Gastrocnemius medialis (tissue), 4 donors: Measurements from ENCODE around the gene CFAP57.

Experiments
- POLR2A ChIP-seq, 2 donors: fragments of 450-650 bp; IDR thresholded peaks; one replicate each; pipeline ENCODE4 v1.6.1; 2017; ENCODE audit warnings: antibody characterized with exemption in 2 of 2, mild to moderate bottlenecking in 2 of 2, moderate library complexity in 2 of 2
- TF ChIP-seq, protein P1 (sequence below), 5 experiments: fragments of 450-650 bp in 3 of 5; fragments of 200-600 bp in 2 of 5; sonication (generic) in 2 of 5; IDR thresholded peaks in 4 of 5; conservative IDR thresholded peaks in 1 of 5; 1 replicate in 4 of 5; 2 replicates in 1 of 5; pipeline ENCODE4 v1.5.1; 2016 to 2019; ENCODE audit warnings: antibody characterized with exemption in 5 of 5, mild to moderate bottlenecking in 3 of 5, moderate library complexity in 3 of 5

DNA sequence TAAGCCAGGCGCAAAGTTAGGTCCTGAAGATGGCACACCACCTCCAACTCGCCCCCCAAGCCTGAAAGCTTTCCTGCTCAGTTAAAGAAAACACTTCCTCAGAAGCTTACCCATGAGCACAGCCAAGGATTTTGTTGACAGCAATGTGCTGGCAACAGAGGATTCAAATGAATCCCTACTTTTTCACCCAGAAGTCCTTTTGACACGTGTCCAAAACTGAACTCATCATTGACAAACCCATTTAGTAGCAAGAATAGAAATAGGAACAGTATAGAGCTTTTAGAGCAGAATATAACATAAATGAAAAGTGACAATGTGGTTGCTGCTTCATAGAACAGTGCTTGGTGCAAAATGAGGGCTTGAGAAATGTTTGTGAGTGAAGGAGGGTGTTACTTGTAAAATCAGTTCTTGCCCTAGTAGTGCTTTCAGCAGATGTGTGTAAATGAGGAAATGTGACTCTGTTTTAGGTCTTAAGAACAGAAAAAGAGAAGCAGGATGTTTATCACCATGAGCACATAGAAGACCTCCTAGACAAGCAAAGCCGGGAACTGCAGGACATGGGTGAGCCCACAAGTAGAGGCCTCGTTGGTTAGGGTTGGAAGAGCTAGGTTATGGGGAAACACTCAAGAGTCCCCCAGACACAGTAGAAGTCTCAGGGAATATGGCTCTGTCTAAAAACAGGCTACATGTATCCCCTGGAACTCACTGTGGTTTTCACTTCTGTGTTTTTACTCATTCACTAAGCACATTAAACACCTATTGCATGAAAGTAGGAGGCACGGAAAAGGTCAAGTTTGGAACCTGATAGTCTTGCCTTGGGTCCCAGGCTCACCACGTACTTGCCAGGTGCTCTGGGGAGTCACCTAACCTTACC lies 49.0 kb downstream of the CFAP57 start:
- TF ChIP-seq, protein P1, sequence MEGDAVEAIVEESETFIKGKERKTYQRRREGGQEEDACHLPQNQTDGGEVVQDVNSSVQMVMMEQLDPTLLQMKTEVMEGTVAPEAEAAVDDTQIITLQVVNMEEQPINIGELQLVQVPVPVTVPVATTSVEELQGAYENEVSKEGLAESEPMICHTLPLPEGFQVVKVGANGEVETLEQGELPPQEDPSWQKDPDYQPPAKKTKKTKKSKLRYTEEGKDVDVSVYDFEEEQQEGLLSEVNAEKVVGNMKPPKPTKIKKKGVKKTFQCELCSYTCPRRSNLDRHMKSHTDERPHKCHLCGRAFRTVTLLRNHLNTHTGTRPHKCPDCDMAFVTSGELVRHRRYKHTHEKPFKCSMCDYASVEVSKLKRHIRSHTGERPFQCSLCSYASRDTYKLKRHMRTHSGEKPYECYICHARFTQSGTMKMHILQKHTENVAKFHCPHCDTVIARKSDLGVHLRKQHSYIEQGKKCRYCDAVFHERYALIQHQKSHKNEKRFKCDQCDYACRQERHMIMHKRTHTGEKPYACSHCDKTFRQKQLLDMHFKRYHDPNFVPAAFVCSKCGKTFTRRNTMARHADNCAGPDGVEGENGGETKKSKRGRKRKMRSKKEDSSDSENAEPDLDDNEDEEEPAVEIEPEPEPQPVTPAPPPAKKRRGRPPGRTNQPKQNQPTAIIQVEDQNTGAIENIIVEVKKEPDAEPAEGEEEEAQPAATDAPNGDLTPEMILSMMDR (IDR thresholded peaks at IDR 0.05 in 4 of 5, conservative IDR thresholded peaks at IDR 0.05 in 1 of 5) = no peak
- TF ChIP-seq POLR2A (IDR thresholded peaks at IDR 0.05) = no peak
